ENCODE results near the gene DAB2IP.

DNA sequence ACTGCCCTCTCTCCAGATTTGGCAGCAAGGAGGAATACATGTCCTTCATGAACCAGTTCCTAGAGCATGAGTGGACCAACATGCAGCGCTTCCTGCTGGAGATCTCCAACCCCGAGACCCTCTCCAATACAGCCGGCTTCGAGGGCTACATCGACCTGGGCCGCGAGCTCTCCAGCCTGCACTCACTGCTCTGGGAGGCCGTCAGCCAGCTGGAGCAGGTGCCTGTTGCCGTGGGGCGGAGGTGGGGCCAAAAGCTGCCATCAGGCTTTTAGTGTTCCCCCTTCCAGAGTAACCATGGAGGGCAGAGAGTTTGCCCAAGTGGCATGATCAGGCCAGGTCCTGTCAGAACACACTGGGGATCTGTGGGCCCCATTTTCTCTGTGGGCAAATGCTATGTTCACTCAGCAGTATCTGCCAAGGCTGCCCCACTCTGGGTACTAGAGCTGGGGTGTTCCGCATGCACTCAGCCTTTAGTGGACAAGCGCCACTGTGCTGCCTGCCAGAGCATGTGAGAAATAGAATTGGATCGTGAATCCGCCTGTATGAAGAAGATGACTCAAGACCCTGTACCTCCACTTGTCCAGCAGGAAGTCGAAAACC is 117.1 kb downstream of the DAB2IP start:
- TF ChIP-seq, protein P1, sequence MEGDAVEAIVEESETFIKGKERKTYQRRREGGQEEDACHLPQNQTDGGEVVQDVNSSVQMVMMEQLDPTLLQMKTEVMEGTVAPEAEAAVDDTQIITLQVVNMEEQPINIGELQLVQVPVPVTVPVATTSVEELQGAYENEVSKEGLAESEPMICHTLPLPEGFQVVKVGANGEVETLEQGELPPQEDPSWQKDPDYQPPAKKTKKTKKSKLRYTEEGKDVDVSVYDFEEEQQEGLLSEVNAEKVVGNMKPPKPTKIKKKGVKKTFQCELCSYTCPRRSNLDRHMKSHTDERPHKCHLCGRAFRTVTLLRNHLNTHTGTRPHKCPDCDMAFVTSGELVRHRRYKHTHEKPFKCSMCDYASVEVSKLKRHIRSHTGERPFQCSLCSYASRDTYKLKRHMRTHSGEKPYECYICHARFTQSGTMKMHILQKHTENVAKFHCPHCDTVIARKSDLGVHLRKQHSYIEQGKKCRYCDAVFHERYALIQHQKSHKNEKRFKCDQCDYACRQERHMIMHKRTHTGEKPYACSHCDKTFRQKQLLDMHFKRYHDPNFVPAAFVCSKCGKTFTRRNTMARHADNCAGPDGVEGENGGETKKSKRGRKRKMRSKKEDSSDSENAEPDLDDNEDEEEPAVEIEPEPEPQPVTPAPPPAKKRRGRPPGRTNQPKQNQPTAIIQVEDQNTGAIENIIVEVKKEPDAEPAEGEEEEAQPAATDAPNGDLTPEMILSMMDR (optimal IDR thresholded peaks at IDR 0.05 in 1 of 3, IDR thresholded peaks at IDR 0.05 in 1 of 3, conservative IDR thresholded peaks at IDR 0.05 in 1 of 3; ENCODE audit: extremely low read depth in 1 of 3, insufficient read depth in 2 of 3, low read length in 3 of 3) = no peak
- no peak for TF ChIP-seq EZH2 (IDR thresholded peaks at IDR 0.05; ENCODE audit: low read length)
